Measurements from ENCODE around the gene BATF3. TPM values are rescaled to one million over a fixed set of nuclear protein-coding genes. Genes with fewer than 3 reads are reported as not detected.

The BATF3 gene
- total RNA-seq, 1 donor from 2014 or later: 5.4 TPM

DNA sequence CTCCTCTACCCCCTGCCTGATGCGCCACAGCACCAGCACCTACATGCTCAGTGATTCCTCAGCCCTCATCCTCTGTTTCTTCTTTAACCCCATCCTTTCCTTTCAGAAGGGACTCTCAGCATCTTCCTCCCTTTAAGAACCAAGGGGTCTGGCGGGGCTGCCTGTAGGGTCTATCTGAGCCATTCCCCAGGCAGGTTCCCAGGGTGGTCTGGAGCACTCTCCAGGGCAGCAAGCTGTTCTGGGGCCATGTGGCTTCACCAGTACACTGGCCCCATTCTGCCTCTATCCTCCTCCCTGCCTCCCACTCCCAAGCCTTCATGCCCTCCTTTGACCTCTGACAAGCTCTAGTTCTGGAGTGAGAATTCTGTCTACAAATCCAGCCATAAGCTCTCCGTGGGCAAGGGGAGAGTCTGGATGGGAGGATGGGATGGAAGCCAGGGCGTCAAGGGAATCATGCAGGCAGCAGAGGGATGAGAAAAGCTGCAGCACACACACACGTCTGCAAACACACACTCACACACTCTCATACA, 10.4 kb downstream of the BATF3 start:
- Histone ChIP-seq H3K36me3 (ENCODE audit: control insufficient read depth, insufficient read depth, low read length) (no peaks in the 10 kb centered on the region), H3K27me3 (ENCODE audit: control insufficient read depth, insufficient read depth, low read length) (no peaks in the 10 kb centered on the region), H3K4me3 (ENCODE audit: low read depth, low read length) (no peak overlapping the region)
- TF ChIP-seq, protein P1, sequence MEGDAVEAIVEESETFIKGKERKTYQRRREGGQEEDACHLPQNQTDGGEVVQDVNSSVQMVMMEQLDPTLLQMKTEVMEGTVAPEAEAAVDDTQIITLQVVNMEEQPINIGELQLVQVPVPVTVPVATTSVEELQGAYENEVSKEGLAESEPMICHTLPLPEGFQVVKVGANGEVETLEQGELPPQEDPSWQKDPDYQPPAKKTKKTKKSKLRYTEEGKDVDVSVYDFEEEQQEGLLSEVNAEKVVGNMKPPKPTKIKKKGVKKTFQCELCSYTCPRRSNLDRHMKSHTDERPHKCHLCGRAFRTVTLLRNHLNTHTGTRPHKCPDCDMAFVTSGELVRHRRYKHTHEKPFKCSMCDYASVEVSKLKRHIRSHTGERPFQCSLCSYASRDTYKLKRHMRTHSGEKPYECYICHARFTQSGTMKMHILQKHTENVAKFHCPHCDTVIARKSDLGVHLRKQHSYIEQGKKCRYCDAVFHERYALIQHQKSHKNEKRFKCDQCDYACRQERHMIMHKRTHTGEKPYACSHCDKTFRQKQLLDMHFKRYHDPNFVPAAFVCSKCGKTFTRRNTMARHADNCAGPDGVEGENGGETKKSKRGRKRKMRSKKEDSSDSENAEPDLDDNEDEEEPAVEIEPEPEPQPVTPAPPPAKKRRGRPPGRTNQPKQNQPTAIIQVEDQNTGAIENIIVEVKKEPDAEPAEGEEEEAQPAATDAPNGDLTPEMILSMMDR (IDR thresholded peaks at IDR 0.05; ENCODE audit: insufficient read depth, low read length, poor library complexity, severe bottlenecking): no peak
- no peak for DNase-seq (ENCODE audit: low read depth)

DNA sequence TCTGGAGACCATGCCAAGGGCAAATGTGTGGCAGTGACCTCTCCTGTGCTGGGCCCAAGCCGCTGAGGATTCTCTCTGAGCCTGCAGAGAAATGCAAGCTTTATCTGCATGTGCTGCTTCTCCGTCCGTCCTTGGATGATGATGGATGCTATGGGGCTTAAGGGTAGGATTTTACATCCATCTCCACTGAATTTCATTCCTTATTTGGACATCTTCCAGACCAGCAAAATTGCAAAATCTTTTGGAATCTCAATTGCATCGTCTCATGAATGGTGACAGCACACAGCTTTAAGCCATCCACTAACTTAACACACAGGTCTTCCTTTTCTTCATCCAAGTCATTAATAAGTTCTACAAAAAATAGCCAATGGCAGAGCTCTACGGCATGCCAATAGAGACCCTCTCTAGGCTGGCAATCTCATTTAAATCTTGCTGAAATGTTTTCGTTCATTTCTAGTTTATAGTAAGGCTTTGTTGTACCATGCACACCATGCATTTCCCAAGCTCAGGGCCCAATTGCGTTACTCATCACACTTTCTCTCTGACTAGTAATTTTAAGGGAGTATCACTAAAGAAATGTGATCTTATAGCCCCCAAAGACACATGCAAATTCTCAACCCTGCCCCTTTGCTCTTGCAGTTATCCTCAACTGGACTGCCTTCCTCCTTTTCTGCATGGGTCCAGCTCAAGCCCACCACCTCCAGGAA, 11.1 kb downstream of the BATF3 start:
- Histone ChIP-seq H3K4me3 (ENCODE audit: low read depth, low read length) (no peak overlapping the region), H3K27me3 (ENCODE audit: control insufficient read depth, insufficient read depth, low read length) (no peaks in the 10 kb centered on the region), H3K36me3 (ENCODE audit: control insufficient read depth, insufficient read depth, low read length) (no peaks in the 10 kb centered on the region)
- TF ChIP-seq, protein P1 (IDR thresholded peaks at IDR 0.05; ENCODE audit: insufficient read depth, low read length, poor library complexity, severe bottlenecking): no peak
- no peak for DNase-seq (ENCODE audit: low read depth)

DNA sequence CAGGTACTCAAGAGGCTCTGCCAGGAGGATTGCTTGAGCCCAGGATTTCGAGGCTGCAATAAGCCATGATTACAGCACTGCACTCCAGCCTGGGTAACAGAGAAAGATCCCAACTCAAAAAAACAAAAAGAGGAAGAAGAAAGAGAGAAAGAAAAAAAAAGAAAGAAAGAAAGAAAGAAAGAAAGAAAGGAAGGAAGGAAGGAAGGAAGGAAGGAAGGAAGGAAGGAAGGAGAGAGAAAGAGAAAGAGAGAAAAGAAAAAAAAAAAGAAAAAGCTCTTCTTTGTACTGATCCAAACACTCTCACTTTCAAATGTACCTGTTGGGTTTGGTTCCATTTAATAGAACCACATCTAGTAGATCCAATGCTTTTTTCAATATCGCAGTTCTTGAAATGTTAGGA, 11.8 kb downstream of the BATF3 start:
- no peak for DNase-seq (ENCODE audit: low read depth)
- no peaks in the 10 kb centered on the region for H3K27me3 ChIP-seq (ENCODE audit: control insufficient read depth, insufficient read depth, low read length)
- TF ChIP-seq, protein P1 (IDR thresholded peaks at IDR 0.05; ENCODE audit: insufficient read depth, low read length, poor library complexity, severe bottlenecking): no peak
- H3K4me3 ChIP-seq (ENCODE audit: low read depth, low read length): no peak overlapping the region
- H3K36me3 ChIP-seq (ENCODE audit: control insufficient read depth, insufficient read depth, low read length): no peaks in the 10 kb centered on the region

DNA sequence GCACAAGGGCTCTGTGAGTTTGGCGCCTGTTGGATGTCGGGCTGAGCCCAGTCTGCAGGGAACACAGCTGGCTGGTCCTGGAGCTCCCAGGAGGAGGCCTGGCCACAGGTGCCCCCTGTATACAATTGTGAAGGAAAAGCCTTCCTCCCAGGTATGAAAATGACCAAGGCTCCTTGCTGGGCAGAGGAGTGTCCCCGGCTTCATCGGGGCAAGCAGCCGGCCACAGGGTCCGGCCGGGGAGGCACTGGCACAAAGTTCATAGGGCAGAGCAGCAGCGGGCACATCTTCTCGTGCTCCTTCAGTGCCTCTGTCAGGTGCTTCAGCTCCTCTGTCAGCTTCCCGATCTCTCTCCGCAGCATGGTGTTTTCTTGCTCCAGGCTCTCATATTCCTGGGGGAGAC, 13.0 kb downstream of the BATF3 start:
- DNase-seq (ENCODE audit: low read depth): no peak
- TF ChIP-seq, protein P1 (IDR thresholded peaks at IDR 0.05; ENCODE audit: insufficient read depth, low read length, poor library complexity, severe bottlenecking): no peak
- Histone ChIP-seq H3K4me3 (ENCODE audit: low read depth, low read length) (no peak overlapping the region), H3K27me3 (ENCODE audit: control insufficient read depth, insufficient read depth, low read length) (no peaks in the 10 kb centered on the region), H3K36me3 (ENCODE audit: control insufficient read depth, insufficient read depth, low read length) (no peaks in the 10 kb centered on the region)

DNA sequence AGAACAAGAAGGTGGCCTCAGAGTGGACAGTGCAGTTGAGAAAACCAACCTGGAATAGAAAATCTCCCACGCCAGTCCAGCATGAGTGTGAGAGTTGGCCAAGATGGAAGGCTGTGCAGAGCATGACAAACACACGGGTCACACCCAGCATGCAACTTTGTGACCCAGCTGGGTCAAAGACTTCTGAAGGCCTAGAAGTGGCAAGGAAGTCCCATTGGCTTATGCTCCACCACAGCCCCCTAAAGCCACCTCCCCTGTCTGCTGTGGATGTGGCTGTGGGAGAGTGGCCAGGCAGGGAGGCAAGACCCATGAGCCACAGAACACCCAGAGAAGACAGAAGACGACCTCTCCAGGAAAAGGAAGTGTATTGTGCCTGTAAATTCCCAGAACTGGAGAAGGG, 13.6 kb downstream of the BATF3 start:
- DNase-seq (ENCODE audit: low read depth): no peak

More for the DNA sequence above, 13.6 kb downstream of the BATF3 start:
- TF ChIP-seq, protein P1 (IDR thresholded peaks at IDR 0.05; ENCODE audit: insufficient read depth, low read length, poor library complexity, severe bottlenecking): no peak
- Histone ChIP-seq H3K36me3 (ENCODE audit: control insufficient read depth, insufficient read depth, low read length) (no peaks in the 10 kb centered on the region), H3K27me3 (ENCODE audit: control insufficient read depth, insufficient read depth, low read length) (no peaks in the 10 kb centered on the region), H3K4me3 (ENCODE audit: low read depth, low read length) (no peak overlapping the region)

Measured in kidney epithelial cell (primary cell).